Neural cell (in vitro differentiated cells): ENCODE measurements around the gene TAX1BP3. TPM values are rescaled to one million over a fixed set of nuclear protein-coding genes. Genes with fewer than 3 reads are reported as not detected.

Experiments used
- H2AFZ ChIP-seq: fragments of 200-600, 300-800 bp; sonication (generic), shearing (Covaris generic); 2 replicates; pipeline ENCODE4 v1.6.0; 2014; ENCODE audit warnings: low read depth, mild to moderate bottlenecking, antibody characterized with exemption, low read length, moderate library complexity
- H3F3A ChIP-seq: fragments of 200-600 bp; shearing (Covaris generic); 2 replicates; pipeline ENCODE4 v1.6.1; 2016; ENCODE audit warnings: mild to moderate bottlenecking, moderate library complexity, mixed read lengths, antibody characterized with exemption, low read length; ENCODE audit not compliant: insufficient read depth, poor library complexity, severe bottlenecking
- H3K27ac ChIP-seq: fragments of 200-600, 300-800 bp; sonication (generic), shearing (Covaris generic); 2 replicates; pipeline ENCODE4 v1.5.1; 2014; ENCODE audit warnings: mild to moderate bottlenecking, low read length, moderate library complexity
- H3K27me3 ChIP-seq: fragments of 300-800, 200-600 bp; sonication (generic), shearing (Covaris generic); 2 replicates; pipeline ENCODE4 v1.6.0; 2014; ENCODE audit warnings: mild to moderate bottlenecking, low read depth, low read length, moderate library complexity; ENCODE audit not compliant: insufficient read depth
- H3K36me3 ChIP-seq: fragments of 300-800, 200-600 bp; sonication (generic), shearing (Covaris generic); 2 replicates; pipeline ENCODE4 v1.5.1; 2014; ENCODE audit warnings: mild to moderate bottlenecking, antibody characterized with exemption, low read length, moderate library complexity; ENCODE audit not compliant: insufficient read depth
- H3K4me2 ChIP-seq: fragments of 300-800, 200-600 bp; sonication (generic), shearing (Covaris generic); 2 replicates; pipeline ENCODE4 v1.6.0; 2014; ENCODE audit warnings: mild to moderate bottlenecking, low read length
- H3K4me3 ChIP-seq: fragments of 300-800, 200-600 bp; sonication (generic), shearing (Covaris generic); 2 replicates; pipeline ENCODE4 v1.5.1; 2014; ENCODE audit warnings: mild to moderate bottlenecking, low read length, moderate library complexity
- H3K79me2 ChIP-seq: fragments of 200-600 bp; shearing (Covaris generic); replicated peaks from 2 replicates; pipeline ENCODE4 v1.6.0; 2014; ENCODE audit warnings: mild to moderate bottlenecking, low read length, moderate library complexity; ENCODE audit not compliant: insufficient read depth
- H3K9ac ChIP-seq: fragments of 300-800, 200-600 bp; sonication (generic), shearing (Covaris generic); 2 replicates; pipeline ENCODE4 v1.6.1; 2016; ENCODE audit warnings: mild to moderate bottlenecking, low read length, mixed read lengths
- H3K9me2 ChIP-seq: fragments of 200-600 bp; shearing (Covaris generic); 2 replicates; pipeline ENCODE4 v1.6.1; 2016; ENCODE audit warnings: mild to moderate bottlenecking, low read length, mixed read lengths; ENCODE audit not compliant: insufficient read depth
- H3K9me3 ChIP-seq: fragments of 200-600, 300-800 bp; sonication (generic), shearing (Covaris generic); 2 replicates; pipeline ENCODE4 v1.6.1; 2016; ENCODE audit warnings: mild to moderate bottlenecking, mixed run types, low read length, moderate library complexity, mixed read lengths
- H4K20me1 ChIP-seq: fragments of 200-600 bp; shearing (Covaris generic); 2 replicates; pipeline ENCODE4 v1.6.1; 2016; ENCODE audit warnings: mild to moderate bottlenecking, mixed run types; ENCODE audit not compliant: insufficient read depth
- CTCF ChIP-seq: fragments of 450-650 bp; IDR thresholded peaks from 2 replicates; pipeline ENCODE4 v1.5.1; 2014; ENCODE audit warnings: antibody characterized with exemption, mild to moderate bottlenecking, moderate library complexity; ENCODE audit not compliant: poor library complexity, severe bottlenecking
- EP300 ChIP-seq: fragments of 450-650 bp; conservative IDR thresholded peaks from 2 replicates; pipeline ENCODE4 v1.6.1; 2014; ENCODE audit warnings: antibody characterized with exemption, mild to moderate bottlenecking, moderate library complexity; ENCODE audit not compliant: poor library complexity, severe bottlenecking
- EZH2 ChIP-seq: fragments of 200-600, 300-800 bp; shearing (Covaris generic), sonication (generic); IDR thresholded peaks from 2 replicates; pipeline ENCODE4 v1.6.1; 2014; ENCODE audit warnings: antibody characterized with exemption, low read length, borderline replicate concordance, mild to moderate bottlenecking; ENCODE audit not compliant: insufficient read depth, poor library complexity, severe bottlenecking
- MXI1 ChIP-seq: fragments of 450-650 bp; conservative IDR thresholded peaks from 2 replicates; pipeline ENCODE4 v1.6.1; 2014; ENCODE audit warnings: antibody characterized with exemption, mild to moderate bottlenecking; ENCODE audit not compliant: poor library complexity, severe bottlenecking
- POLR2AphosphoS5 ChIP-seq: IDR thresholded peaks from 2 replicates; pipeline ENCODE4 v1.6.1; 2012
- RAD21 ChIP-seq: fragments of 450-650 bp; conservative IDR thresholded peaks from 2 replicates; pipeline ENCODE4 v1.6.1; 2014; ENCODE audit warnings: antibody characterized with exemption, mild to moderate bottlenecking, moderate library complexity
- REST ChIP-seq: IDR thresholded peaks from 2 replicates; pipeline ENCODE4 v1.6.1; 2012; ENCODE audit warnings: borderline replicate concordance
- SMC3 ChIP-seq: fragments of 450-650 bp; conservative IDR thresholded peaks from 2 replicates; pipeline ENCODE4 v1.6.1; 2014; ENCODE audit warnings: antibody characterized with exemption, mild to moderate bottlenecking, moderate library complexity; ENCODE audit not compliant: poor library complexity
- TAF1 ChIP-seq: IDR thresholded peaks from 2 replicates; pipeline ENCODE4 v1.6.1; 2012; ENCODE audit warnings: low read depth
- polyA plus RNA-seq: library from polyadenylated mRNA; depleted of rRNA; stranded (reverse); fragments of >200 nt; gene quantifications from 2 replicates; pipeline ENCODE4 v1.2.3, GENCODE V29; 2014

TAX1BP3 gene
- polyA plus RNA-seq, 1 donor from 2014 or later, result 79.2 TPM

- no peak overlapping the region for H2AFZ ChIP-seq
Observed at GRCh38 chr17:3685174-3685573, 16.8 kb upstream of the TAX1BP3 start.

GRCh38 chr17:3683054-3683511, 14.7 kb upstream of the TAX1BP3 start:
- no peaks in the 10 kb centered on the region for H3F3A ChIP-seq
- no peaks in the 10 kb centered on the region for H3K79me2 ChIP-seq
- H4K20me1 ChIP-seq, result no peaks in the 10 kb centered on the region
- no peaks in the 10 kb centered on the region for H3K9me2 ChIP-seq
- no peak overlapping the region for H3K4me3 ChIP-seq
- no peaks in the 10 kb centered on the region for H3K27me3 ChIP-seq
- no peak overlapping the region for H3K4me2 ChIP-seq
- H3K36me3 ChIP-seq, result no peaks in the 10 kb centered on the region
- TF ChIP-seq RAD21 (no peak), MXI1 (no peak), EZH2 (no peak), TAF1 (no peak), REST (no peak), CTCF (no peak)
- no peak overlapping the region for H3K9ac ChIP-seq
- H3K27ac ChIP-seq, result no peak overlapping the region
- no peak overlapping the region for H2AFZ ChIP-seq
- no peaks in the 10 kb centered on the region for H3K9me3 ChIP-seq

More at GRCh38 chr17:3685174-3685573, 16.8 kb upstream of the TAX1BP3 start:
- H3K27me3 ChIP-seq, result no peaks in the 10 kb centered on the region
- H3K9ac ChIP-seq, result no peak overlapping the region
- TF ChIP-seq RAD21, result no peak
- TF ChIP-seq TAF1, result no peak
- TF ChIP-seq SMC3, result no peak
- no peak for TF ChIP-seq EP300
- no peak for TF ChIP-seq EZH2
- no peak for TF ChIP-seq REST
- no peak for TF ChIP-seq MXI1
- no peak for TF ChIP-seq CTCF
- TF ChIP-seq POLR2AphosphoS5, result no peak
- H3K4me2 ChIP-seq, result no peak overlapping the region
- H3K4me3 ChIP-seq, result no peak overlapping the region
- H3K27ac ChIP-seq, result no peak overlapping the region
- no peaks in the 10 kb centered on the region for H3K9me3 ChIP-seq
- no peaks in the 10 kb centered on the region for H4K20me1 ChIP-seq
- H3K36me3 ChIP-seq, result no peaks in the 10 kb centered on the region
- no peaks in the 10 kb centered on the region for H3K9me2 ChIP-seq
- H3K79me2 ChIP-seq, result no peaks in the 10 kb centered on the region
- no peaks in the 10 kb centered on the region for H3F3A ChIP-seq
